SK-MEL-5 (cell line): Measurements from ENCODE around the gene RPS18. TPM values are rescaled to one million over a fixed set of nuclear protein-coding genes. Genes with fewer than 3 reads are reported as not detected.
A peak's percentile ranks its signal among the peaks of the same experiment; 100 is the strongest.

Experiments used
- DNase-seq: peaks from one replicate; pipeline ENCODE4 v3.0.0-alpha.2; 2016; ENCODE audit warnings: low read depth, low spot score
- in situ Hi-C: cut with HindIII; loops from 2 replicates; pipeline ENCODE4 v1.10.0; 2016; ENCODE audit warnings: low sequenced_read_pairs, high pct_unique_total_duplicates, low pct_unique_long_range_greater_than_20kb
- total RNA-seq: library from RNA; depleted of rRNA; stranded (reverse); fragments of >200 nt; shearing (Covaris generic); gene quantifications from 2 replicates; pipeline ENCODE4 v1.2.3, GENCODE V29; 2014

The RPS18 gene
- total RNA-seq, 1 experiment from 2014 or later, result 4,185 TPM

DNA sequence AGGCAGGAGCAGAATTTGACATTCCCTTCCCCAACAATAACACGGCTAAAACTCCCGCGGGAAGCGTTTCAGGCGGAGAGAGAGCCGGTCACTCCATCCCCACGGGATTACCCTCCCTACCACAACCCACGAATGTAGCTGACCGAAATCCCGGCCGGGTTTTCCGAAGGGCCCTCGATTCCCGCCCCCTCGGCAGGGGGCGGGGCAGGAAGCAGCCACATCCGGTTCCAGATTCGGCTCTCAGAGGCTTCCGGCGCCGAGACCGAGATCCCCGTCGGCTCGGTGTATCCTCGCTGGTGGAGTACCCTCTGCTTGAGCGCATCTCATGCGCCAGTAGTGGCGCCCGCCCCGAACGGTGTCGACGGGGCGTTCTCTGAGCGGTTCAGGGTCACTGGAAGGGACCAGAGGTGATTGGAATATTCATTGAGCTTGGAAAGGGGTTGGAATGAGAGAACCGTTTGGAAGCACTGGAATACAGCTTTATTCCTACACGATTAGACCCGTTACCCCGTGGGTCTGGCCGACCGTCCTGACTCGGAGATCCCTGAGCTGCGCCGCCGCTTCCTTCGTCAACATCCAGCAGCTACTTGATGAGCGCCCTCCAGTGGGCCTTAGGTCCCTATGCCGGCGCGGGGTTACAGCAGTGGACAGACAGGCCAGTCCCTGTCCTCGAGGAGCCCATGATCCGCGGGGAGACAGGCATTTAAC, 27.5 kb downstream of the RPS18 start:
- peak; percentile 93 for DNase-seq
- in situ Hi-C loops, result no loop called here

DNA sequence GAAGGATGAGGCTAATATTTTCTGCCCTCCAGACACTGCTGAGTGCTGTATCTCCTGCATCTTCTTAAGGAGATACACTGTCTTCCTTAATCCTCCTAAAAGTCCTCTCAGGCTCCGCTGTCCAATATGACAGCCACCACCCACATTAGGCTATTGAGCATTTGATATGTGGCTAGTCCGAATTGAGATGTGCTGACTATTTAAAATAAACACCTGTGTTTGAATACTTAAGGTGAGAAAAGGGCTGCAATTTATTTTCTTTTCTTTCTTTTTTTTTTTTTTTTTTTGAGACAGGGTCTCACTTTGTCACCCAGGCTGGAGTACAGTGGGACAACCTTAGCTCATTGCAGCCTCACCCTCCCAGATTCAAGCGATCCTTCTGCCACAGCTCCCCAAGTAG, 30.0 kb downstream of the RPS18 start:
- in situ Hi-C loops, result no loop called here
- DNase-seq, result no peak

DNA sequence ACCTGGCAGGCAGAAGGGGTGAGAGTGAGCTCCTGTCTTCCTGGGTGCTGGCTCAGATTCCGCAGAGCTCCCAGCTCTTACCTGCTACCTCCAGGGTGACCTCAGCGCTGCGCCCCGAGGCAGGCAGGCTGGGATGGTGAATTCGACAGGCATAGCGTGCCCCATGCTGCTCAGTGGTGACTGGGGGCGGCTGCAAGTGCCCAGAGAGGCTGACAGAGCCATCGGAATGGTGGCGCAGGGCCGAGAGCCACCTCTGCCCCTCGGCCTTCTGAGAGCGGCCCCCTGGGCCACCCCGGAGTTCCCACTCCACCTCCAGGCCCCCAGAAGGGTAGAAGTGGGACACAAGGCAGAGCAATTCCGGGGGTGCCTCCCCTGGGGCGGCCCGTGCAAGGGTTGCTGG, 32.3 kb downstream of the RPS18 start:
- in situ Hi-C loops, result no loop called here
- no peak for DNase-seq

DNA sequence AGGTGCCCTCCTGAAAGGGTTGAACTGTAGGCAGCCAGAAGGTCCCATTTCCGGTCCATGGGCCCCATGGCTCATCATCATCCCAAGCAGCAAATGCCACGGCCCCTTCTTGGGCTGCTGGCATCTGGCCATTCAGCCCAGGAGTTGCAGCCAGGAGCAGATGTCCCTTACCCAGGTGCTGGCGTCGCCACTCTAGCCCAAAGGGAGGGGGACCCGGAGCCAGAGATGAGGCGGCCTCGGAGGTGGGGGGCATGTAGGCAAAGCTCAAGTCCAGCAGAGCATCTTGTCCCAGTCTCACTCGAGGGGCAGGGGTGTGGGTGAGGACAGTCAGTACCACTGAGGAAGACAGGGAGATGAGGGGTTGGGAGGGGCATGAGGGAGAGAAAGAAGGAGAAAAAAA, 33.2 kb downstream of the RPS18 start:
- no peak for DNase-seq
- in situ Hi-C loops, result no loop called here

DNA sequence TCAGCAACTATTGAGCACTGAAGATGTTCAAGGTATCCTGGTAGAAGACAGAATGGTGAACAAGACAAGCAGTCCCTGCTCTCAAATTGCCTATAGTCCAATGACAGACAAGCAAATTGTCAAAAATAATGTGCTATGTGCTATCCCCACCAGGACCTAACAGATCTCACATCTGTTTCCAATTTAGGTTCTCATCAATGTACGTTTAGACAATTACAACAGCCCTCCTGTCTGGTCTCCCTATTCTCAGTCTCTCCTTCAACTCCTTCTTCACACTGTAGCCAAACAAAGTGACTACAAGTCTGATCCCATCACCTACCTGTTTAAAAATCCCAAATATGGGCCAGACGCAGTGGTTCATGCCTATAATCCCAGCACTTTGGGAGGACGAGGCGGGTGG, 34.5 kb downstream of the RPS18 start:
- no peak for DNase-seq
- in situ Hi-C loops, result no loop called here

DNA sequence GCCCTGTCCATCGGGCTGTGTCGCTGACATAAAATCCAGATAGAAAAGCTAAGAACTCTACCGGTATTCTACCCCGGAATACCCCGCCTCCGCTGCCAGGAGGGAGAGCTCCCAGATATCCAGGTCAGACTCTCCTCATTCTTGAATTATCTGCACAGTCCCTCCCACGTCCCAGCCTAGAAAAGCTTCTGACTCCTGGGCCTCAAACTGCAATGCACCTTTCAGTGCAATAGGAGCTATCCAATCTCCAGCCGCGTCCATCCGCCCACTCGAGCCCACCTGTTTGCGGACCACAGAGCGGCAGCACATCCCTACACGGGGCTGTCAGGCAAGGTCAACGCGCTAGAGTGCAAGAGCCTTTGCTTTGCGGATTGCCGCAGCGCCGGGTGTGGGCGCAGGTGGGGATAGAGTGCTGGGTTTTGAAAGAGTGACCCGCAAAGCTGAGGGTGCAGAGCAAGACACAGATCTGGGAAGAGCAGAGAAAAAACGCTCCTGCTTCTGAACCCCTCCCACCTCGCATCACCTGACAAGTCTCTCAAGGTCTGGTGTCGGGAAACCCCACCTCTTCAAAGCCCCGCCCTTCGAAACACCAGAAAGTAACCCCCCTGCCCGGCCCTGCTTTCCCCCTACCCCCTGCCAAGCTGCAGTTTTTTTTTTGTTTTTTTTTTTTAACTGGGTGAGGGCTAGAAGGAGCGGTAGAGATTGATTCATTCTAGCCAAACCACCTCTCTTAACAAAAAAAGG, 40.7 kb downstream of the RPS18 start:
- DNase-seq, result peak; percentile 78
- in situ Hi-C loops, result no loop called here

DNA sequence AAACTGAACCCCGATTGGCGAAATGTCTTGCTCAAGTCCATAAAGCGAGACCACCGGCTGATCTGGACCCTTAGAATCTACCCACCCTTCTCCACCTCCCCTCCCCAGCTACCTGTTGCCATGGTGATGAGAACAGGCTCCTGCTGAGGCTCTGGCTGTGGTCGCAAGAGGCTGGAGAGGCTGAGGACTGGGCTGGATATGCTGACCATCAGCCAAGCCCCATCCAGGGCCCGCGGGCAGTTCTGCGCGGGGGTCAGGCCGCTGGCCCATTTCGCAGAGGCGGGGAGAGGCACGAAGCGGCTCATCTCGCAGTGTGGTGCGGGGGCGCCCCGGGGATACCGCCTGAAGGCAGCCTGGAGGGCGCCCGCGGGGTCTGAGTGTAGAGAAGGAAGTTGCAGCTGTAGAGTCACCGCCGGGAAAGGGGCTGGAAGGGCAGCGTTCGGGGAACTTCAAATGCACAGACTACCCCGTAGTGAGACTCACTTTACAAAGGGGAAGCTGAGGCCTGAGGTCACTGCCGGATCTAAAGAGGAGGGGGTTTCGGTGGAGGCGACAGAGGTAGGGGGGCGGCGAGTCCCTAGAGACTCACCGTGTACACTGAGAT, 41.3 kb downstream of the RPS18 start:
- in situ Hi-C loops, result no loop called here
- DNase-seq, result no peak

DNA sequence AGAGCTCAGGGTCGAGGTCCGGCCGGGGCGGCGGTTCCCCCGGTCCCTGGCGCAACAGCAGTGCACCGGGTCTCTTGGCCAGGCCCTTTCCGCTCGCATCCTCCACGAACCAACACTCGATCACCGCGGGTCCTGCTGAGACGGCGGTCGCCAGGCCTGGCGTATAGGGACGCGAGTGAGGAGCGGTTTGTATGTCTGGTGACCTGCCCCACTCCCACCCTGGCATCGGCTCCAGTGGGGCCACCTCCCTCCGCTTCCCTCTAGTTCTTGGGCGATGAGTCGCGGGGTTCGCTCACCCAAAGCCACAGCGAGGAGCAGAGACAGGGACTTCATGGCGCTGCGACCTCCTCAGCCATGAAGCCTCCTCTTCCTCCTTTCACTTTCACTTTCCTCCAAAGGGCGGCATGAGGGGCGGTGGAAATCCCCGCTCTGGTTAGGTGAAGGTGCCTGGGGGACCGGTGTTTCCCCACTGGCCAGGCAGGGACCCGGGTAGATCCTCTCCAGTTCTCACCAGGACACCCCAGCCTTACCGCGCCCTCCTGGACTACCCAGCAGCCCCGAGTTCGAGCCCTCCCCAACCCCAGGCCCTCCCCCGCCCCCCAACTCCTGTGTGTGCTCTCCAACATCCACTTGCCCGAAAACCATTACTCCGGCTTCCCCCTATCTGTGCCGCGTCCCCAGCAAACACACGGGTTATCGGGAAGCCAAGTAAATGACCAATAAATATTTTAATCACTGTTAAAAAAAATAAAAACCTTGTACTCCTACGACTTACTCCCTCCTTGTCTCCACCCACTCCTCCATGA, 42.0 kb downstream of the RPS18 start, which contains the start of gene TAPBP:
Gene TAPBP (minus strand): TSS at position 370 of the 806 bp plus-strand sequence. CDS start 37 bp downstream, at position 333.
- peak; percentile 33 for DNase-seq
- in situ Hi-C loops, result no loop called here

DNA sequence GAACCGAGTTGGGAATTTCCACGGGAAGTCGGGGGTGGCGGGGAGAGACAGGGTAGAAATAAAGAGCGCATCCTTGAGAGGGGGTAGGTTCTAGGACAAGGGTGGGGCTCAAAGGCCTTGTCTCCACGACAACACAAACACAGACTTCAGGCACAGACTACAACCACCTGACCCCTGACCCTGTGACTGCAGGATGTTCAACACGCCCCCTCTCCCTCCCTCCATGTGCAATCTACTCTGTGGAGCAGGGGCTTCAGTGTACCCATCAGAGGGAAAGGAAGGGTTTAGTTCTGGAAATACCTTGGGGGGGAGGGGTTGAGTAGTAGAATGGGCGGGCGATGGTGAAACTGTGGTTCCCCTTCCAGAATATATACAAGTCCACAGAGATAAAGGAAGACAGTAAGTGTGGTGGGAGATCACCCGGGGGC, 42.7 kb downstream of the RPS18 start:
- DNase-seq, result peak; percentile 62
- in situ Hi-C loops, result no loop called here

DNA sequence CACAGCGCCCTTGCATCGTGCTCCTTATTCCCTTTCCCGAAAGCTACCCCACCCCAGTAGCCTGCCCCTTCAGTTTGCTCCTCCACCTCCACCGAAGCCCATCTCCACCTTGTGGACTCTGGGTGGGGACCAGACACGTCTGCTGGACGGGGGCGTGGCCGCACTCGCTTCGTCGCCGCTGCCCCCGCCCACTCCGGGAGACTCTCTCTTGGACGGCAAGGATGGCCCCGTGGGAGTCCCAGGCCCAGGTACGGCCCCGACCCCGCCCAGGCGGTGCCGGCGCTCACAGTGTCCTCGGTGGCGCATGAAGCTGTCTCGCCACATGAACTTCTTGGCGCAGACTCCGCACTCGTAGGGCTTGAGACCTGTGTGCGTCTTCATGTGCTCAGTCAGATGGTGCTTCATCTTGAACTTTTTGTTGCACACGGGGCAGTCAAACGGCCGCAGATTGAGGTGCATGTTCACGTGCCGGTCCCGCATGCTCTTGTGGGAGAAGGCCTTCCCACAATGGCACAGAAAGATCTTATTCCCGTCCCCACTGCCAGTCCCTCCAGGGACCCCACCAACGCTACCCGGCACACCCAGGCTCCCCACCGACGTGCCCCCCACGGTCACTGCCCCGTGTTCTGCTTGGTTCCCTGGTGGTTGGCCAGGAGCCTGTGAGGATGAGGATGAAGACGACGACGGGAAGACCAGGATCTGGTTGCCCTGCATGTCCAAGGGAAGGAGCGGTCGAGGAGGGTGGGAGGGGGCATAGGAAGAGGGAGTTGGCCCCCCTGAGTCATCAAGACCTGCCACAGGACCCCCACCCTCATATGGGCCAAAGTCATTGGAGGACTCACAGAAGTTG, 43.3 kb downstream of the RPS18 start:
- in situ Hi-C loops, result no loop called here
- peak; percentile 33 for DNase-seq

DNA sequence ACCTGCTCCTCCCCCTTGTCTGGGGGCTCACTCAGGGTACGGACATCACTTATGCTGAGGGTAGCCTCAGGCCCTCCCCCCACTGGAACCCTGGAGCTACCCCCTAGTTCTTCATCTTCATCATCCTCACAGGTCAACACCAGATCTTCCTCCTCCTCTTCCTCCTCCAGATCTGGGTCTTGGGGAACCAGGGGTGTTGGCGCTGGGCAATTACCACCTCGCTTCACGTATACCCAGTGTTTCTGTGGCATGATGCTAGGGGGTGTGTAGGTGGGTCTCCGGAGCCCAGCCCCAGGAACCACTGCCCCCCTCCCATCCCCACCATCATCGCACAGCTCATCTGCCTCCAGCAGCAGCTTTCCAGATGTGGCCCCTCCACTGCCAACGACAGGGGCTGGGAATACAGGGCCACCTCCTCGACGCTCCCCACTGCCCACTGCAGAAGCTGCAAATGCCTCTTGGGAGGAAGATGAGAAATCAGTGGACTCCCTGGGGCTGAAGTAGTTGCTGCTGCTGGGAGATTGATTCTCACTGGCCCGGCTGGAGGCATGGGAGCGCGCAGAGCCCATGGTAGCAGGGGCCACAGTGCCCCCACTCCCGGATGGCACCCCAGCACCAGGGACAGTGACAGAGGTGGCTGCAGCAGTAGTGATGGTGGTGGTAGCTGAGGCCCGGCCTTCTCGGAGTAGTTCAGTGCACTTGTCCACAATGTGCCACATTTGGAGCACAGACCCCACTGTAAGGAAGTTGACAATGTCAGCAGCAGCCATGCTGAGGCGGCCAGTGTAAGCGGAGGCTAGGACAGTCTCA, 44.1 kb downstream of the RPS18 start:
- in situ Hi-C loops, result no loop called here
- no peak for DNase-seq

DNA sequence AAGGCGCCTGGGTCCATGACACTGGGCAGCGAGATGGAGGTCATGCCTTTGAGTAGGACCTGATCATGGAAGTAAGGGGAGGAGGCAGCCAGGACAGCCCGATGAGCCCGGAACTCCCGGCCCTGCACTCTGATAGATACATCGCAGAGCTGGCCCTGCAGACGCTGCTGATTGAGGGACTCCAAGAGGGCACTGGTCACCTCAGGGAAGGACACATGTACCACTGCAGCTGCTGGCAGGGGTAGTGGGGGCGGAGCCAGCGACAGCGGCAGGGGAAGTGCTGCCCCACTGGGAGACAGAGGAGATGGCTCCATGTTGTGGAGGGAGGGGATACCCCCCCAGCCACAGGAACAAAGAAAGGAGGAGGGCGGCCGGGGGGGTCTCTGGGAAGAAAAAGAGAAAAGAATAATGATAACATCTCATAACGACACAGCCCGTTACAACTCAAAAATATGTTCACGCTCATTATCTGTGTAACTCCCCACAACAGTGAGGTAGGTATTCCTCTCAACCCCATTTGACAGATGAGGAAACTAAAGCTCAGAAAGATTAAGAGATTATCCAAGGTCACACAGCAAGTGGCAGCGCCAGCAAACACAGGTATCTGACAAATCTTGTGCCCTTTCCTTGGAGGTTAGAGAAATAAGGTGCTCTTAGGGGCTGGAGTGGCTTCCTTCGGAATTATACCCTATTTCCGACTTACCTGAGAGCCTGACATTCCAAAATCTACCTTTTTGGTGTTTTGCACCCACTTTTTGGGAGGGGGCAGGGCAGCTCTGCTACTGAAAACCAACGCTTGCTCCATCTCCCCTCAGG, 44.9 kb downstream of the RPS18 start:
- in situ Hi-C loops, result no loop called here
- DNase-seq, result no peak

DNA sequence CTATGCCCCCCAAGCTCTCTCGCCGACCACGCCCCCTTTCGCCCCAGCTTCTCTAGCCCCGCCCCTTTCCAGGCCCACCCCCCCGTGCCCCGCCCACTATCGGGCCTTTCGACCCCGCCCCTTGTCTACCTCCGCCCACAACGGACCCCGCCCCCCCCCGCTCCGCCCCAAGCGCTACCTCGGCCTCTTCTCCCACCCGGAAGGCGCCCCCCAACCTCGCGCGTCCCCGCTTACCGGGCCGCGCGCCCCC, 45.5 kb downstream of the RPS18 start:
- in situ Hi-C loops, result no loop called here
- no peak for DNase-seq

DNA sequence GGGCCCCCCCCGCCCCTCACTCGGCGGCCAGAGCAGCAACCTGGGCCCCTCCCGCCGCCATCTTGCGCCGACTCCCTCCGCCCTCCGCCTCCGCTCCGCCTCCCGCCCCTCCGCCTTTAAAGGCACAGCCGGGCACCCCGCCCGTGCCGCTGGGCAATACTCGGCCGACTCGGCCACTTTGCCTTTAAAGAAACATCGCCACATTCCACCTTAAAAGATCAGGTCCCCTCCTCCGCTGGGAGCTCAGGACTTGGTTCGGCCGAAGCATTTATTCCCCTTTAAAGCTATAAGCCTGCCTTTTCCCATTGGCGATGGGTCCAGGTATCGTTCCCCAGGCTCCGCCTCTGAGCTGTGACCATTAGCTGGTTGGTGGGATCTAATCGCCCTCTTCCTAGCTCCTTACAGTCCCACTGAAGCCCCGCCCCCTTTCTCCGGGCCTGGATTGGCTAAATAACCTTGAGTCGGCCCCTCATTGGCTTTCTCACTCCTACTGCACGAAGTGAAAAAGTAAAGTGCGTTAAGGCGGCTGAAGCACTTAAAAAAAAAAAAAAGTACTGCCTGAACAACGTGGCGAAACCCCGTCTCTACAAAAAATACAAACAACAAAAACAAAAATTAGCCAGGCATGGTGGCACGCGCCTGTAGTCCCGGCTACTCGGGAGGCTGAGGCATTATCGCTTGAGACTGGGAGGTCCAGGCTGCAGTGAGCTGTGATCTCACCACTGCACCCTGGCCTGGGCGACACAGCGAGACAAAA, 46.0 kb downstream of the RPS18 start, which contains the start of gene ZBTB22:
Gene ZBTB22 (minus strand): TSS at position 76 of the 757 bp plus-strand sequence. CDS start 828 bp downstream, outside the sequence.
- DNase-seq, result peak; percentile 99
- in situ Hi-C loops, result no loop called here

DNA sequence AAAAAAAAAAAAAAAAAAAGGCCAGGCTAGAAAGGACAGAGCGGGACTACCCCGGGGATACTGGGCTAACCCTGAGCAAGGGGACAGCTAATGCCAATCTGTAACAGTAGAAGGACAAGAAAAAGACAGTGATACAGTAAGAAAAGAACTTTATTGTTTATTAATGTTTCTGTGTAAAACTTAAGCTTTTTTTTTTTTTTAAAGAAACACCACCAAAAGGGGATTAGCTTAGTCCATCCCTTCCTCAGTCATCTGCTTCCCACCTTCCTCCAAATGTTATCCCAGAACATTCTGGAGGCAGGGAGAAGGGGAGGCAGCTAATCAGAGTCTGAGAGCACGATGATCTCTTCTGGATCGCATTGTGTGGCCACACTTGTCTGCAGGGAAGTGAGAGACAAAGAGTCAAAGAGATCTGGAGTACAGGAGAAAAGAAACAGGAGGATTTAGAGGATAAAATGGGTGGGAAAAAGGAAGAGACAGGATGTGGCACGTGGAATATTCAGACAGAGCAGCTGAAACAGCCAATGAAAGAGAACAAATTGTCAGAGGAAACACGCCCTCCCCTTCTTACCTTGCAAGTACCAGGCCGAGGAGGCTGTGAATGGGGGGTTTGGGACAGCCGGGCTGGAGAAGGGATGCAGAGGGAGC, 46.7 kb downstream of the RPS18 start:
- in situ Hi-C loops, result no loop called here
- no peak for DNase-seq
